Posterior cingulate gyrus (tissue), 11 donors: ENCODE measurements around the gene PRR36.
A peak's percentile ranks its signal among the peaks of the same experiment; 100 is the strongest.
"Not testable (repeated sequence)": the region's sequence is repeated elsewhere in the genome, so short reads cannot be mapped to it uniquely, and the experiment has no call there.

Experiments
- DNase-seq, 10 donors: peaks; one replicate each; pipeline versions ENCODE4 v3.0.0 to v3.0.0-alpha.2; 2020 to 2021; ENCODE audit warnings: mixed read lengths in 3 of 10
- intact Hi-C: fragments of 100-400 bp; cut with DNase I; formaldehyde crosslinking; loops from one replicate; pipeline ENCODE4 v1.15.1; 2023

Gene PRR36

DNA sequence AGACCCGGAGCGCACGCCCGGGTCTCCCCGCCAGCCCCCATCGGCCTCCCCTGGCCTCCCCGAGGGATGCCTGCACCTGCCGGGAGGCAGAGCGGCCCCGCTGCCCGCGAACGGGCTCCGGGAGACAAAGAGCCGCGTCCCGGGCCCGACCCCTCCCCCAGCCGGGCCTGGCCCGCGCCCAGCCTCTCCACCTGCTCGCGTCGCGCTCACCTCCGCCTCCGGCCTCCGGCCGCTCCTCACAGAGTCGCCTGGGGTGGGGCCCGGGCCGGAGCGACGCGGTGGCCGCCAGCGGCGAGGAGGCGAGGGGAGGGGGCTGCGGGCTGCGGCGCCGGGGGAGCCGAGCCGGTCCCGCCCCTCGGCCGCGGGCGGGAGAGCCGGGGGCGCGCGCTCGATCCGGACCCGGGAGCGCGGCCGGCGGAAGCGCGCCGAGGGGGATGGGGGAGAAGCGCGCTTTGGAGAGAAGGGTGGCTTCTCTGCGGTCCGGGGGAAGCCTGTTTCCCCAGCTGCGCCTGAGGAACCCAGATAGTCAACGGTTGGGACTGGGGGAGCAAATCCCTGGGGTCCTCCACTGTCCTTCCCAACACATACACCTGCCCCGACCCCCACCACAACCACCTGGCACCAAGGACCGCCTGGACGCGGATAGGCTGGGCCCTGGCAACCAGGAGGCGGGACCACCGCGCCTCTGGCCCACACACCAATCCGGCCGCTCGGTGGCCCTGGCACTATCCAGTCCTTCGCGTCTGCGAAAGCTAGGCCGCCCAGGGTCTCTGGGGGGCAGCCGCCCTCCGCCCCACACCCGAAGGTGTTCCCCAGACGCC lies at the start of gene PRR36:
Gene PRR36 (minus strand): TSS at position 315 of the 821 bp plus-strand sequence. CDS start 701 bp downstream, outside the sequence.
- DNase-seq = peak in 9 of 10 donors; percentile 44 to 97 (median 83)
- intact Hi-C loops = no loop called here

DNA sequence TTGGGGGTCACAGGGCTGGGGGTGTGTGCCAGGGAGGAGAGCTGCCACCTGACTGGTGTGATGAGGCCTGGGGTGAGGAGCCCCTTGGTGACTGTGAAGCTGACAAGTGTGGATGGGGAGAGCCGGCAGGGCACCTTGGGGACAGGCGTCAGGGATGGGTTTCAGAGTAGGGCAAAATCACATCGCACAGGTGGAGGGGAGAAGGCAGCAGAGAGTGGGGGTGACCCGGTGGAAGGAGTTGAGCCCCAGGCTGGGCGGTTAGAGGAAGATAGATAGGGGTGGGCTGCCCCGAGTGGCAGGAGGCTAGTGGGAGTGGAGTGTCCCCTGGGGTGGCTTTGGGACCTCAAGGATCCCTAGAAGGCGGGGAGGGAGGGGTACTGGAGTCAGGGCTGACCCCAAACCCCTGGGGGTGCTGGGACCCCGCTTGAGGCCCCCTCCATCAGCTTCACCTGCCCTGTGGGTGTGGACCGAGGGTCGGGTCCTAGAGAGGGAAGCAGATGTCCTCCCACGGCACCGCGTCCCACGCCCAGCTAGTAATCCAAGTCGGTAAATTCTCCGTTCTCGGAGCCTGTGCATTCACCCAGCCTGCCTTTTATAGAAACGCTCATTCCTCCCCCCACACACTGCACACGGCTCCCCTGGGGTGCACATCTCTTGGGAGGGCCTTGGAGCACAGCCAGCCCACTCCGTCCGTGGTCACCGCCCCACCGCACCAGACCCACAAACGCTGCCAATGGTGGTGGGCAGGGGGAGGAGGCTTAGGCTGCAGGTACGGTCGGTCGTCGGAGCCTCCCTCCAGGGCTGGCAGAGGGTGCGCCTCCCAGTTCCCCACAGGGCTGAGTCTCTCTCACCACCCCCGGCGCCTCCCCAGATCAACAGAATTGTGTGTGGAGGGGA lies 49.4 kb upstream of the PRR36 start:
- peak in 2 of 10 donors; percentile 86 to 90 for DNase-seq

DNA sequence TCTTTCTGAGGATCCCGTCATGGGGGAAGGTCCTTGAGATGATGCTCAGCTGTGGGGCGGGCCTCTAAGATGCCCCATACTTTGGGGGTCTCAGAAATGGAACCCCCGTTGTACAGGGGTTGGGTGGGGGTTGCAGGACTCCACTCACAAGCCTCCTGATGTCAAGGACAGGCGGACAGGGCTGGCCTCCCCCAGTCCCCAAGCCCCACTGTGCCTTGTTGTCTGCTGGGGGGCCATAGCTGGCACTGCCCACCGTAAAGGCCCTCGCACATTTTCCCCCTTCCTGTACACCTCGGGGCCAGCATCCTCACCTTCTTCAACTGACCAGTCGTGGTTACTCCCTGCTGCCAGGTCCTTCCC lies 48.6 kb upstream of the PRR36 start:
- DNase-seq = no peak
- intact Hi-C loops = no loop called here

More for the DNA sequence above, 49.4 kb upstream of the PRR36 start:
- intact Hi-C loops = no loop called here

DNA sequence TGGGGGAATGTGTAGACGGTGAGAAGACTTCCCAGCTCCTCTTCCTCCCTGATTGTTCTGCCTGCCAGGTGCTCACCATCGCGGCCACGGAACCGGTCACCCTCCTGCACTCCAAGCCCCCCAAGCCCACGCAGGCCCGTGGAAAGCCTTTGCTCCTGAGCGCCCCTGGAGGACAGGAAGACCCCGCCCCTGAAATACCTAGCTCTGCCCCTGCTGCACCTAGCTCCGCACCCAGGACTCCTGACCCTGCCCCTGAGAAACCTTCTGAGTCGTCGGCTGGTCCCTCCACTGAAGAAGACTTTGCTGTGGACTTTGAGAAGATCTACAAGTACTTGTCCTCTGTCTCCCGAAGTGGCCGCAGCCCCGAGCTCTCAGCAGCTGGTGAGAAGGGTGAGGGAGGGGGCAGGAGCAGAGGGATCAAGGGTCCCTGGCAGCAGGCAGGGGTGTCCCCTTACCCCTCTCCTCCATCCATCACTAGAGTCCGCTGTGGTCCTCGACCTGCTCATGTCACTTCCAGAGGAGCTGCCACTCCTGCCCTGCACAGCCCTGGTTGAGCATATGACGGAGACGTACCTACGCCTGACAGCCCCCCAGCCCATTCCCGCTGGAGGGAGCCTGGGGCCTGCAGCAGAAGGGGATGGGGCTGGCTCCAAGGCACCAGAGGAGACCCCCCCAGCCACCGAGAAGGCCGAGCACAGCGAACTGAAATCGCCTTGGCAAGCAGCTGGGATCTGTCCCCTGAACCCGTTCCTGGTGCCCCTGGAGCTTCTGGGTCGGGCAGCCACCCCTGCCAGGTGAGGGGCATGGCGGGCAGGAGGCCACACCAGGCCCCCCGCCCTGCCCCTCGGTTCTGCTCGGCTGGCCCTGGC lies 48.0 kb upstream of the PRR36 start:
- no peak for DNase-seq
- intact Hi-C loops = no loop called here

DNA sequence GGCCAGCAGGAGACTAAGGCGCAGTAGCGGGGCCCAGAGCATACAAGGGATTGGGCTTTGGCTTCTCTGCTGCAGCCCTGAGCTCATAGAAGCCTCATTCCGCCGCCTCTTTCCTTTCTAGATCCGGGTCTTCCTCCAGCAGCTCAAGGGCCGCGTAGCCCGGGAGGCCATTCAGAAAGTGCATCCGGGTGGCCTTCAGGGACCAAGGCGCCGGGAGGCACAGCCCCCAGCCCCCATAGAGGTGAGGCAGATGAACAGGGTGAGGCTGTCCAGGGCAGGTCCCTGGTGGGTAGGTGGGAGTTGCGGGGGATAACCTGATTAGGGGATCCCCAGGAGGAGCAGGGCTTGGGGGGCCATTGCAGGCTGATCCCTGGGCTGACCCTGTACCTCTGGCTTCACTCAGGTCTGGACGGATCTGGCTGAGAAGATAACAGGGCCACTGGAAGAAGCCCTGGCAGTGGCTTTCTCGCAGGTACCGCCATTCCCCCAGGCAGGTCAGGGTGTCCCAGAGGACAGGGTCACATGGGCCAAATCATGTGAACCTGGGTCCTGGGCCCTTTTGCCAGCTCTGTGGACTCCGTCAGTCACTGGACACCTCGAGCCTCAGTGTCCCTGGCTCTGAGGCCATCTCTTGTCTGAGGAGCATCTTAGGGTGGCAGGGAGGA lies 47.2 kb upstream of the PRR36 start:
- DNase-seq = peak in 1 of 10 donors; percentile 85
- intact Hi-C loops = no loop called here

DNA sequence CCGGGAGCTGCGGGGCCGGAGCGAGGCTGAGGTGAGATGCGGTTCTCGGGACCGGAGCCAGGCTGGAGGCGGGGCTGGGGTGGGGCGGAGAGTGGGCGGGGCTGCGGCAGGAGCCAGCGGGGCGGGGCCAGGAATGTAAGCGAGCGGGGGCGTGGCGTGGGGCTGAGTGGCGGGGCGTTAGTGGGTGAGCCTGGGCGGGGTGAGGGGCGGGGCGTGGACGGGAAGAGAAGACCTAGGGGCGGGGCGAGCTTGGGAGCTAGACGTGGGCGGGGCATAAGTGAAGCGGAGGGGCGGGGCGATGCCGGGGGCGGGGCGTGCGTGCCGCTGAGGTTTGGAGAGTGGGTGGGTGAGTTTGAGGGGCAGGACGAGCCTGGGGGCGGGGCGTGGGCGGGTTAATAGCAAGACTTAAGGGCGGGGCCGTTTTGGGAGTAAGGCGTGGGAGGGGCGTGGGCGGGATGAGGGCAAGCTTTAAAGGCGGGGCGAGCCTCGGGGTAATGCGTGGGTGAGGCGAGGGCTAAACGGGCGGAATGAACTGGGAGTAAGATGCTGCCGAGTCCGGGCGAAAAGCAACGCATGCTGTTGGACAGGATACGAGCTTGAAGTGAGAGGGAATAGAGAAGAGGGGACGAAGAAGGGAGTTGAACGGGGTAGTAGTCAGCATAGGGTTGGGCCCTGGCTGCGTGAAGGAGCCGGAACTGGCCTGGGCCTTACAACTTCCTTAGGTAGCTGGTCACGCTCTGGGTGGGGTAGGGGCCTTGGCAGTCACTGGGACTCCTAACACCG lies 46.5 kb upstream of the PRR36 start:
- peak; percentile 94 to 99 (median 98) for DNase-seq

DNA sequence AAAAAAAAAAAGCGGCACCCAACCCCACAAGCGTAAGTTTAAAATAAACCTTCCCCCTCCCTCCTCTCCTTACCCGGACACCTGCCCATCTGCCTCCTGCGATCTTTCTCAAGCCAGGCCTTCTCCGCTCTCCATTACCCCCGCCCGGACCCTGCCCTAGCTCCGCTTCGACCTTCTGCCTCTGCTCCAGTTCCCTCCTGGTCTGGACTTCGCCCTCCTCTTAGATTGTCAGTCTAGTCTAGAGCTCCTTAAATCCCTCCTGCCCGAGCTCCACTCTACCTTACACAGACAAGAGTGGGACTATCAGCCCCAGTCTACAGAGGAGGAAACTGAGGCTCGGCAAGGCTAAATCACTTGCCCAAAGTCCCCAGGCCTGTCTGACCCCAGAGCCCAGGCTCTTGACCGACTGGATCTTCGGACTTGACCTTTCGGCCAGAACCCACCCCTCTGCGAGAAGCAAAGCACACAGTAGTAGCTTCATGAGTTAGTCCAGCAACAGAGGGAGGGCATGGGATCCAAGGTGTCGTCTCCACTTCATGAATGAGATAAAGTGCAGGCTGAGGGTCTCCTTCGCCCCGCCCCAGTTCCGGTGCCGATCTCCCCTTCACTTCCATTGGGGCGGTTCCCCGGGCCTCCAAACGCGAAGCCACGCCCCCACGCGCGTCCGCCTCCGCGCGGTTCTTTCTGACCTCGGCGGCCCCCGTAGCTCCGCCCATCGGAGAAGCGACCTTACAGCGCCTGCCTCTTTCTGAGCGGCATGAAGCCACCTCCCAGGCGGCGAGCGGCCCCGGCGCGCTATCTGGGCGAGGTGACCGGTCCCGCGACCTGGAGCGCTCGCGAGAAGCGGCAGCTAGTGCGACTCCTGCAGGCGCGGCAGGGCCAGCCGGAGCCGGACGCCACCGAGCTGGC lies 45.7 kb upstream of the PRR36 start, which contains the start of gene SNAPC2:
Gene SNAPC2 (plus strand): TSS at position 729 of the 909 bp plus-strand sequence. CDS start 29 bp downstream, at position 758.
- intact Hi-C loops = loop anchor here (2.0 kb wide), 1 partner anchor 15 kb away; no protein-coding TSS in a partner anchor
- DNase-seq = peak; percentile 87 to 99 (median 92)

More for the DNA sequence above, 46.5 kb upstream of the PRR36 start:
- intact Hi-C loops = no loop called here

DNA sequence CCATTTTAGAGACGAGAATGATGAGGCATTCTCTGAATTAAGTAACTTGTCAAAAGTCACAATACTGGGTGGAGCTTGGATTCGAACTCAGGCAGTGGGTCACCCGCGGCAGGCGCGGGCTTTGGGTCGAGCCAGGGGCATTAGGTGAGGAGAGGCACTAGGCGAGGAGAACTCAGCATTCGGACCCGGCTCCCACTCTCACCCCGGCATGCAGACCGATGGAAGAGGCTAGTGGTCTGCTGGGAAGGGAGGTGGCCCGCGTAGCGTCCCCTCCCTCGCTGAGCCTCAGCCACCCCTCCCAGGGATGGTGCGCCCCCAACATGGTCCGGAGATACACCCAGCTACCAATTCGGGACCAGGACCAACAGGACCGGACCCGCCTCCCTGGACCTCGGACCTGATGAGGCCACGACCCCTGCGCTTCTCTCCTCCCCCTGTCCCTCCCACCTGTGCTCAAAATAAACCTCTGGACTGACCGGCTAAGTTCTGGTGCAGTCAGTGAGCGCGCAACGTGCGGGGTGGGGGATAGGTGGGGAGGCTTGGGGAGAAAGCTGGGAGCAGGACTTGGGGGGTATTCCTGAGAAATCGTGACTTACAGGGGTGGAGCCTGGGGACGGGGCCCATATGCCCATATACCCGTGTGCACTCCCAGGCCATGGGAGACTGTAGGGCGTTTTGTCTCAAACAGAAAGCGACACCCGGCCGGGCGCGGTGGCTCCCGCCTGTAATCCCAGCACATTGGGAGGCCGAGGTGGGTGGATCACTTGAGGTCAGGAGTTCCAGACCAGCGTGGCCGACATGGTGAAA lies 44.6 kb upstream of the PRR36 start:
- DNase-seq = no peak
- intact Hi-C loops = loop anchor here (2.0 kb wide), 1 partner anchor 14 kb away; no protein-coding TSS in a partner anchor

DNA sequence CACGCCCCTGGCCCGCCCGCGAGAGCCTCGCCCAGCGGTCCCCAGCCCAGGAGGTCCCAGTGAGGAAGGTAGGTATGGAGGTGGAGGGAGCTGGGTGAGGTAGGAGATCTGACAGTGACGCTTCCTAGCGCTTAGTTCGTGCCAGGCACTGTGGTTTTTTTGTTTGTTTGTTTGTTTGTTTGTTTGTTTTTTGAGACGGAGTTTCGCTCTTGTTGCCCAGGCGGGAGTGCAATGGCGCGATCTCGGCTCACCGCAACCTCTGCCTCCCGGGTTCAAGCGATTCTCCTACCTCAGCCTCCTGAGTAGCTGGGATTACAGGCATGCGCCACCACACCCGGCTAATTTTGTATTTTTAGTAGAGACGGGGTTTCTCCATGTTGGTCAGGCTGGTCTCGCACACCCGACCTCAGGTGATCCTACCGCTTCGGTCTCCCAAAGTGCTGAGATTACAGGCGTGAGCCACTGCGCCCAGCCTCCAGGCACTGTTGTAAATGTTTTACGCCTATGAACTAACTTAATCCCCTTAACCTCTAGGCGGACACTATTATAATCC lies 43.9 kb upstream of the PRR36 start:
- not testable (repeated sequence) for DNase-seq
- intact Hi-C loops = loop anchor here (2.0 kb wide), 1 partner anchor 13 kb away; no protein-coding TSS in a partner anchor

DNA sequence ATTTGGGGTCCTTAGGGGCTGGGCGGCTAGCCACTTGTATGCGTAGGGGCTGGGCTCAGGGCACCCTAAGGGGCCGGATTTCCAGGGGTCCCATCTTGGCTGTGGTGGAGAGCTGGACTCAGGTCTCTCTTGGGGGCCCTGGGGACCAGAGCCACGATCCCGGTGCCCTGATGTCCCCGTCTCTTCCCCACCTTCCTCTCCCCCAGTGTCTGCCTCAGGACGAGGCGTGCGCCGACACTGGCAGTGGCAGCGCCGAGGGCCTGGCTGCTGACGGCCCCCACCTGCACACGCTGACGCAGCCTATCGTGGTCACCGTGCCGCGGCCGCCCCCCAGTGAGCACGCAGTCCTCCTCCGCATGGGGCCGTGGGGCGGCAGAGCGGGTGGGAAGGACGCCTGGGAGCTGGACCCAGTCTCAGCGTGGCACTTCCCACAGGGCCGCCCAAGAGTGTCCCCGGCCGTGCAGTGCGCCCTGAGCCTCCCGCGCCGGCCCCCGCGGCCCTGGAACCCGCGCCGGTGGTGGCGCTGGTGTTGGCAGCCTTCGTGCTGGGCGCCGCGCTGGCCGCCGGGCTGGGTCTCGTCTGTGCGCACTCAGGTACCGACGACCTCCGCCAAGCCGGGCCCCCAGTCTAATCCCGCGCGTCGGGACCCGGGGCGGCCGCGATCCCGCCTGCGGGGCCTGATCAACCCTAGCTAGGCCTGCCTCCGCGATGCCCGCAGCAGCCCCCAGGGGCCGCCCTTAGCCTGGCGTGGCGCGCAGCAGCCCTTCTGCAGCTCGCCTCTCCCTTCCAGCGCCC lies 43.3 kb upstream of the PRR36 start:
- peak in 6 of 10 donors; percentile 55 to 94 (median 80) for DNase-seq
- intact Hi-C loops = loop anchor here (2.0 kb wide), 1 partner anchor 13 kb away; no protein-coding TSS in a partner anchor

DNA sequence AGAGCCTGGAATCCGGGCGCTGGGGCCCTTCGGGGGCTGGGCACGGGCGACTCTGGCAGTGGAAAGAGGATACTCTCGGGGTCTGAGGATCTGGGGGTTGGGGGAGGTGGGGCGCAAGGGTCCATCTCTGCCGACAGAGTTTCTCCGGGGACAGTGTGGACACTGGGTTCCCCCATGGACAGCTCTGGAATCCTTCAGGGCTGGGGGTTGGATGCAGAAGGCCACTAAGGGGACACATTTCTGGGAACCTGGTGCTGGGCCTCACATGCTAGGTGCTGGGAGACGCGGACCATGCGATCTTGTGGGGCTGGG lies 42.7 kb upstream of the PRR36 start:
- peak in 1 of 10 donors; percentile 62 for DNase-seq
- intact Hi-C loops = no loop called here

DNA sequence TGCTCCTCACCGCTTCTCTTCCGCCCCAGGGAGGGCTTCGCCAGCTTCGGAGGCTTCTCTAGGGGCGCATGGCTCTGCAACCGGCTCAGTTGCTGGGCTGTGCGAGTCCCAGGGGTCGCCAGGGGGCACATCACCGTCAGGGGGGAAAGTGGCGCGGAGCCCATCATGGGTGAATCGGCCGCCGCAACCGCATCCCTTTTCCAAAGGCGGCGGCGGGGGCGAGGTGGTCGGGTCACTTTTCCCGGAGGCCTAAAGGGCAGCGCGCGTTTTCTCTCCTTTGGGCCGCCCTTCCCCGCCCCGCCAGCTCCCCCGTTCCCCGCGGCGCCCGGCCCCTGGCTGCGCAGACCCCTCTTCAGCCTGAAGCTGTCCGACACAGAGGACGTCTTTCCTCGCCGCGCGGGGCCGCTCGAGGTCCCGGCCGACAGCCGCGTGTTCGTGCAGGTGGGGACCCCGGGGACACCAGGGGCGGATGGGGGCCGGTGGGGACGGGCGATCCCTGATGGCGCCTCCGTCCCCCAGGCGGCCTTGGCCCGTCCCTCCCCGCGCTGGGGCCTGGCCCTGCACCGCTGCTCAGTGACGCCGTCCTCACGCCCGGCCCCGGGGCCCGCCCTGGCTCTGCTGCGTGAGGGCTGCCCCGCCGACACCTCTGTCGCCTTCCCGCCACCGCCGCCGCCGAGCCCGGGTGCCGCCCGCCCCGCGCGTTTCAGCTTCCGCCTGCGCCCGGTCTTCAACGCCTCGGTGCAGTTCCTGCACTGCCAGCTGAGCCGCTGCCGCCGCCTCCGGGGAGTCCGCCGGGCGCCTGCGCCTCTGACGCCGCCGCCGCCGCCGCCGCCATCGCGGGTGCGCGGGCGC lies 42.1 kb upstream of the PRR36 start:
- intact Hi-C loops = no loop called here
- DNase-seq = peak in 3 of 10 donors; percentile 40 to 91 (median 88)

DNA sequence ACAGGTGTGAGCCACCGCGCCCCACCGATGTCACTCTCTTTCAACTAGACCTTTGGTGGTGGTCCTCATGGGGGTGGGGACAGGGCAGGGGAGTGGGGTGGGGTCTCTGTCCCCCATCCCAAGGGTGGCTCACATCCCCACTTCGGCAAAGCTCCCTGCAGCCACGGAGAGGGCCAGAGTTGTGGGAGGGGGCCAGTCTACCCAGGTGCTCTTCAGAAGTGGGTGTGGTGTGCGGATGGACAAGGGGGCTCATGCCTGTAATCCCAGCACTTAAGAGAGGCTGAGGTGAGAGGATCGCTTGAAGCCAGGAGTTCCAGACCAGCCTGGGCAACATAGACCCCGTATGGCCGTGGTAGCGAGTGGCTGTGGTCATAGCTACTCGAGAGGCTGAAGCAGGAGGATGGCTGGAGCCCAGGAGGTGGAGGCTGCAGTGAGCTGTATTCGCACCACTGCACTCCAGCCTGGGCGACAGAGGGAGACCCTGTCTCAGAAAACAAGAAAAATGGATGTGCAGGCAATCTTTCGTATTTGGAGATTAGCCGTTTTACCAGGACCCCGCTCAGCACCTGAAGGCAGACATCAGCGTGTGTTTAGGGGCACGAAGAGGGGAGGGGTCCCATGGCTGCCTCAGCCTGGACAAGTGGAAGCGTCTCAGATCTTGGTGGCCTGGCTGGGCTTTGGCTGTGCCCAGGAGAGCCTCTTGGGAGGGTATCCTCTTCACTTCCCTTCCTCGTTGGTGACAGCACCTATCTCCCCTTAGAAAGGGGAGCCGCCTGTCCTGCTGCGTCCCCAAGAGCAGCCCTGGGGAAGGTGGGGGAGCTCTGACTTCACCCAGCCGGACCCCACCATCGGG lies 41.3 kb upstream of the PRR36 start:
- peak in 1 of 10 donors; percentile 73 for DNase-seq
- intact Hi-C loops = no loop called here

DNA sequence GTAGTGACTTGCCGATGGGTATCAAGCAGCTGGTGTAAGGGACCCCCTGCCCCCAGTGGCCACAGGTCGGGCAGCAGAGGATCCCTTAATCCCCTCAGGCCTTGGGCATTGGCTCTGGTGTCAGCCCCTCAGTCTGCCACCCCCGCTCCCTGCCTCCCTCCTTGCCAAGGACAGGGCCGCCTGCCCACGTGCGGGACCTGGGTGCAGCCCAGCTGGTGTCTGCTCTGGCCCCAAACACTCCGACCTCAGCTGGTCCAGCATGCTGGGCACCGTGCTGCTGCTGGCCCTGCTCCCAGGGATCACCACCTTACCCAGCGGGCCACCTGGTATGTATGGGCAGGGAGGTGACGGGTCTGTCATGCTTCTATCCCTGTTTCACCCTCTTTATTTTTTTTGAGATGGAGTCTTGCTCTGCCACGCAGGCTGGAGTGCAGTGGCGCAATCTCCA lies 40.4 kb upstream of the PRR36 start, which contains the start of gene TGFBR3L:
Gene TGFBR3L (plus strand): TSS at position 233 of the 448 bp plus-strand sequence.
- DNase-seq = peak in 2 of 10 donors; percentile 70 to 86
- intact Hi-C loops = no loop called here
